ENCODE measurements around the gene PPP1R1B.
A peak's percentile ranks its signal among the peaks of the same experiment; 100 is the strongest.

PPP1R1B gene

GRCh38 chr17:39596543-39597267, 30.0 kb upstream of the PPP1R1B start:
- Histone ChIP-seq H2BK12ac (ENCODE audit: low read length in 2 of 2) (no peak overlapping the region), H3K4ac (ENCODE audit: low read depth in 1 of 2, low read length in 2 of 2) (no peak overlapping the region), H2BK120ac (ENCODE audit: low read depth, low read length) (no peak overlapping the region), H3K4me3 (ENCODE audit: insufficient read depth in 1 of 2, low read depth in 1 of 2, low read length in 2 of 2) (no peak overlapping the region), H2BK15ac (ENCODE audit: low read depth, poor library complexity, severe bottlenecking) (no peak overlapping the region), H3K4me2 (ENCODE audit: low read length, poor library complexity, severe bottlenecking) (no peak overlapping the region), H2AFZ (ENCODE audit: low read depth, low read length) (no peak overlapping the region), H3K27me3 (ENCODE audit: control insufficient read depth in 1 of 2, insufficient read depth in 1 of 2, low read length in 2 of 2) (peaks cover 93 to 97% of the 10 kb centered on the region in 2 experiments), H4K8ac (ENCODE audit: low read length) (no peak overlapping the region), H3K9me3 (ENCODE audit: control insufficient read depth, low read length) (no peaks in the 10 kb centered on the region), H2AK5ac (ENCODE audit: low read length, severe bottlenecking) (no peak overlapping the region), H3K18ac (ENCODE audit: low read depth in 1 of 2, low read length in 2 of 2) (no peak overlapping the region), H3K27ac (ENCODE audit: low read length, poor library complexity, severe bottlenecking) (no peak overlapping the region), H3K36me3 (ENCODE audit: control insufficient read depth in 1 of 2, insufficient read depth in 2 of 2, low read depth in 1 of 2, low read length in 2 of 2) (no peaks in the 10 kb centered on the region), H3K14ac (ENCODE audit: low read length in 2 of 2) (no peak overlapping the region), H3K9ac (ENCODE audit: low read length) (no peak overlapping the region), H2BK5ac (ENCODE audit: low read depth, low read length, poor library complexity, severe bottlenecking) (no peak overlapping the region), H3K4me1 (ENCODE audit: control insufficient read depth, insufficient read depth, low read depth, low read length) (peaks cover 4% of the 10 kb centered on the region), H3K23ac (ENCODE audit: low read length in 2 of 2) (no peak overlapping the region), H3K79me1 (replicated peaks; ENCODE audit: low read length, poor library complexity, severe bottlenecking) (no peaks in the 10 kb centered on the region), H4K91ac (ENCODE audit: low read length) (no peak overlapping the region)
- 3% methylated on average over 45 of the region's 47 CpGs for WGBS
- no peak for DNase-seq

DNA sequence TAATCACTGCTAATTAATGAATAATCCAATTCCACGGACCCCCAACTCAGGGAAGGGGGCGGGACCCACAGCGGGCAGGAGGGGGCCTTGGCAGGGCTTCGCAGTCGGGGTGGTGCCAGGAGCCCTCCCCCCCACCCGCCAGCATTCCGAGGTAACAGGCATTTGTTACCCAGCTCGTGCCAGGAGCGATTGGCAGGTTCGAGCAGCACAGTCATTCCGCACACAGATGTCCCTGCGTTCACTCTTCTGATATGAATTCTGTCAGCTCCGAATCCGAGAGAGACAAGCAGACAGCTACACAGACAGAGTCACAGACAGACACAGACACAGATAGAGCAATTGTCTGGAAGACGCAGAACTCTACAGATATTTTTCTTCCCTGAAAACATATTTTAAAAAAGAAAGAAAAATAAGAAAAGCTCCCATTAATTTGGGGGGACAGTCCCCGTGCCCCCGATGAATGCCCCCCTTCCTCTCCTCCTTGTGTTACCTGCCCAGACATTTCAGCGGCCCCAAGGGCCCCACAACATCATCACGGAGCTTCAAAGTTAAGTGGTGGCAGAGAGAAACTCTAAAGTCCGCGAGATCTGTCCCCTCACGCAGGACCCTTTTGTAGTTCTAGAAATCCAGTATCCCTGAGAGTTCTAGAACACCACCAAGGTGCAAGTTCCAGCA, 29.2 kb upstream of the PPP1R1B start:
- no peaks in the 10 kb centered on the region for H3K36me3 ChIP-seq (ENCODE audit: control insufficient read depth in 1 of 2, insufficient read depth in 2 of 2, low read depth in 1 of 2, low read length in 2 of 2)
- no peak overlapping the region for H2BK5ac ChIP-seq (ENCODE audit: low read depth, low read length, poor library complexity, severe bottlenecking)
- no peak overlapping the region for H3K14ac ChIP-seq (ENCODE audit: low read length in 2 of 2)
- no peak overlapping the region for H3K4me2 ChIP-seq (ENCODE audit: low read length, poor library complexity, severe bottlenecking)
- no peak overlapping the region for H3K4me3 ChIP-seq (ENCODE audit: insufficient read depth in 1 of 2, low read depth in 1 of 2, low read length in 2 of 2)
- no peak overlapping the region for H2AFZ ChIP-seq (ENCODE audit: low read depth, low read length)
- no peak for DNase-seq
- no peak overlapping the region for H2BK120ac ChIP-seq (ENCODE audit: low read depth, low read length)
- no peak overlapping the region for H3K23ac ChIP-seq (ENCODE audit: low read length in 2 of 2)
- peaks cover 96 to 97% of the 10 kb centered on the region in 2 experiments for H3K27me3 ChIP-seq (ENCODE audit: control insufficient read depth in 1 of 2, insufficient read depth in 1 of 2, low read length in 2 of 2)
- H2BK12ac ChIP-seq (ENCODE audit: low read length in 2 of 2) = no peak overlapping the region
- no peak overlapping the region for H3K18ac ChIP-seq (ENCODE audit: low read depth in 1 of 2, low read length in 2 of 2)
- H3K9me3 ChIP-seq (ENCODE audit: control insufficient read depth, low read length) = no peaks in the 10 kb centered on the region
- no peak overlapping the region for H2AK5ac ChIP-seq (ENCODE audit: low read length, severe bottlenecking)
- H3K79me1 ChIP-seq (replicated peaks; ENCODE audit: low read length, poor library complexity, severe bottlenecking) = no peaks in the 10 kb centered on the region
- no peak overlapping the region for H3K9ac ChIP-seq (ENCODE audit: low read length)
- H4K8ac ChIP-seq (ENCODE audit: low read length) = no peak overlapping the region
- H4K91ac ChIP-seq (ENCODE audit: low read length) = no peak overlapping the region
- 8% methylated on average over 19 of the region's 22 CpGs for WGBS
- no peak overlapping the region for H2BK15ac ChIP-seq (ENCODE audit: low read depth, poor library complexity, severe bottlenecking)
- peaks cover 4% of the 10 kb centered on the region for H3K4me1 ChIP-seq (ENCODE audit: control insufficient read depth, insufficient read depth, low read depth, low read length)
- H3K27ac ChIP-seq (ENCODE audit: low read length, poor library complexity, severe bottlenecking) = no peak overlapping the region
- H3K4ac ChIP-seq (ENCODE audit: low read depth in 1 of 2, low read length in 2 of 2) = no peak overlapping the region

GRCh38 chr17:39598047-39598481, 28.7 kb upstream of the PPP1R1B start:
- 22% methylated on average over 13 of the region's 13 CpGs for WGBS
- H4K91ac ChIP-seq (ENCODE audit: low read length) = no peak overlapping the region
- no peak overlapping the region for H3K23ac ChIP-seq (ENCODE audit: low read length in 2 of 2)
- H3K79me1 ChIP-seq (replicated peaks; ENCODE audit: low read length, poor library complexity, severe bottlenecking) = no peaks in the 10 kb centered on the region
- no peak for DNase-seq
- H3K4ac ChIP-seq (ENCODE audit: low read depth in 1 of 2, low read length in 2 of 2) = no peak overlapping the region
- peaks cover 97% of the 10 kb centered on the region in 2 experiments for H3K27me3 ChIP-seq (ENCODE audit: control insufficient read depth in 1 of 2, insufficient read depth in 1 of 2, low read length in 2 of 2)
- no peaks in the 10 kb centered on the region for H3K36me3 ChIP-seq (ENCODE audit: control insufficient read depth in 1 of 2, insufficient read depth in 2 of 2, low read depth in 1 of 2, low read length in 2 of 2)
- no peak overlapping the region for H2BK5ac ChIP-seq (ENCODE audit: low read depth, low read length, poor library complexity, severe bottlenecking)
- H3K14ac ChIP-seq (ENCODE audit: low read length in 2 of 2) = no peak overlapping the region
- no peak overlapping the region for H2BK12ac ChIP-seq (ENCODE audit: low read length in 2 of 2)
- no peak overlapping the region for H3K9ac ChIP-seq (ENCODE audit: low read length)
- H2AFZ ChIP-seq (ENCODE audit: low read depth, low read length) = no peak overlapping the region
- no peak overlapping the region for H2AK5ac ChIP-seq (ENCODE audit: low read length, severe bottlenecking)
- peaks cover 4% of the 10 kb centered on the region for H3K4me1 ChIP-seq (ENCODE audit: control insufficient read depth, insufficient read depth, low read depth, low read length)
- H3K27ac ChIP-seq (ENCODE audit: low read length, poor library complexity, severe bottlenecking) = no peak overlapping the region
- no peak overlapping the region for H4K8ac ChIP-seq (ENCODE audit: low read length)
- no peak overlapping the region for H3K18ac ChIP-seq (ENCODE audit: low read depth in 1 of 2, low read length in 2 of 2)
- no peak overlapping the region for H2BK15ac ChIP-seq (ENCODE audit: low read depth, poor library complexity, severe bottlenecking)
- no peak overlapping the region for H3K4me2 ChIP-seq (ENCODE audit: low read length, poor library complexity, severe bottlenecking)
- H3K9me3 ChIP-seq (ENCODE audit: control insufficient read depth, low read length) = no peaks in the 10 kb centered on the region
- peak overlapping the region in 1 of 2 experiments; percentile 34 for H3K4me3 ChIP-seq (ENCODE audit: insufficient read depth in 1 of 2, low read depth in 1 of 2, low read length in 2 of 2)
- H2BK120ac ChIP-seq (ENCODE audit: low read depth, low read length) = no peak overlapping the region

GRCh38 chr17:39598630-39599003, 28.1 kb upstream of the PPP1R1B start:
- H2BK12ac ChIP-seq (ENCODE audit: low read length in 2 of 2) = no peak overlapping the region
- H3K79me1 ChIP-seq (replicated peaks; ENCODE audit: low read length, poor library complexity, severe bottlenecking) = no peaks in the 10 kb centered on the region
- WGBS = 6% methylated on average over 15 of the region's 17 CpGs
- no peak overlapping the region for H3K27ac ChIP-seq (ENCODE audit: low read length, poor library complexity, severe bottlenecking)
- H2BK15ac ChIP-seq (ENCODE audit: low read depth, poor library complexity, severe bottlenecking) = no peak overlapping the region
- H3K4me1 ChIP-seq (ENCODE audit: control insufficient read depth, insufficient read depth, low read depth, low read length) = peaks cover 4% of the 10 kb centered on the region
- peaks cover 97% of the 10 kb centered on the region in 2 experiments for H3K27me3 ChIP-seq (ENCODE audit: control insufficient read depth in 1 of 2, insufficient read depth in 1 of 2, low read length in 2 of 2)
- H3K4me2 ChIP-seq (ENCODE audit: low read length, poor library complexity, severe bottlenecking) = no peak overlapping the region
- DNase-seq = no peak
- H3K14ac ChIP-seq (ENCODE audit: low read length in 2 of 2) = no peak overlapping the region
- H4K8ac ChIP-seq (ENCODE audit: low read length) = no peak overlapping the region
- H4K91ac ChIP-seq (ENCODE audit: low read length) = no peak overlapping the region
- H3K36me3 ChIP-seq (ENCODE audit: control insufficient read depth in 1 of 2, insufficient read depth in 2 of 2, low read depth in 1 of 2, low read length in 2 of 2) = no peaks in the 10 kb centered on the region
- no peak overlapping the region for H2BK120ac ChIP-seq (ENCODE audit: low read depth, low read length)
- no peak overlapping the region for H2BK5ac ChIP-seq (ENCODE audit: low read depth, low read length, poor library complexity, severe bottlenecking)
- no peak overlapping the region for H3K18ac ChIP-seq (ENCODE audit: low read depth in 1 of 2, low read length in 2 of 2)
- H3K23ac ChIP-seq (ENCODE audit: low read length in 2 of 2) = no peak overlapping the region
- no peak overlapping the region for H3K4me3 ChIP-seq (ENCODE audit: insufficient read depth in 1 of 2, low read depth in 1 of 2, low read length in 2 of 2)
- no peak overlapping the region for H2AK5ac ChIP-seq (ENCODE audit: low read length, severe bottlenecking)
- no peaks in the 10 kb centered on the region for H3K9me3 ChIP-seq (ENCODE audit: control insufficient read depth, low read length)
- H3K9ac ChIP-seq (ENCODE audit: low read length) = no peak overlapping the region
- no peak overlapping the region for H3K4ac ChIP-seq (ENCODE audit: low read depth in 1 of 2, low read length in 2 of 2)
- no peak overlapping the region for H2AFZ ChIP-seq (ENCODE audit: low read depth, low read length)
